Gastrocnemius medialis (tissue), 4 donors: ENCODE data around the gene KIF5A.

Experiments used
- POLR2A ChIP-seq, 2 donors: fragments of 450-650 bp; IDR thresholded peaks; one replicate each; pipeline ENCODE4 v1.6.1; 2017; ENCODE audit warnings: antibody characterized with exemption in 2 of 2, mild to moderate bottlenecking in 2 of 2, moderate library complexity in 2 of 2
- TF ChIP-seq, protein P1 (sequence below), 5 experiments: fragments of 450-650 bp in 3 of 5; fragments of 200-600 bp in 2 of 5; sonication (generic) in 2 of 5; IDR thresholded peaks in 4 of 5; conservative IDR thresholded peaks in 1 of 5; 1 replicate in 4 of 5; 2 replicates in 1 of 5; pipeline ENCODE4 v1.5.1; 2016 to 2019; ENCODE audit warnings: antibody characterized with exemption in 5 of 5, mild to moderate bottlenecking in 3 of 5, moderate library complexity in 3 of 5

GRCh38 chr12:57515408-57515933, 34.4 kb upstream of the KIF5A start:
- no peak for TF ChIP-seq POLR2A (IDR thresholded peaks at IDR 0.05)
- TF ChIP-seq, protein P1, sequence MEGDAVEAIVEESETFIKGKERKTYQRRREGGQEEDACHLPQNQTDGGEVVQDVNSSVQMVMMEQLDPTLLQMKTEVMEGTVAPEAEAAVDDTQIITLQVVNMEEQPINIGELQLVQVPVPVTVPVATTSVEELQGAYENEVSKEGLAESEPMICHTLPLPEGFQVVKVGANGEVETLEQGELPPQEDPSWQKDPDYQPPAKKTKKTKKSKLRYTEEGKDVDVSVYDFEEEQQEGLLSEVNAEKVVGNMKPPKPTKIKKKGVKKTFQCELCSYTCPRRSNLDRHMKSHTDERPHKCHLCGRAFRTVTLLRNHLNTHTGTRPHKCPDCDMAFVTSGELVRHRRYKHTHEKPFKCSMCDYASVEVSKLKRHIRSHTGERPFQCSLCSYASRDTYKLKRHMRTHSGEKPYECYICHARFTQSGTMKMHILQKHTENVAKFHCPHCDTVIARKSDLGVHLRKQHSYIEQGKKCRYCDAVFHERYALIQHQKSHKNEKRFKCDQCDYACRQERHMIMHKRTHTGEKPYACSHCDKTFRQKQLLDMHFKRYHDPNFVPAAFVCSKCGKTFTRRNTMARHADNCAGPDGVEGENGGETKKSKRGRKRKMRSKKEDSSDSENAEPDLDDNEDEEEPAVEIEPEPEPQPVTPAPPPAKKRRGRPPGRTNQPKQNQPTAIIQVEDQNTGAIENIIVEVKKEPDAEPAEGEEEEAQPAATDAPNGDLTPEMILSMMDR (IDR thresholded peaks at IDR 0.05 in 4 of 5, conservative IDR thresholded peaks at IDR 0.05 in 1 of 5): no peak
